Natural killer cell (primary cell): ENCODE measurements around the gene INPP4A. TPM values are rescaled to one million over a fixed set of nuclear protein-coding genes. Genes with fewer than 3 reads are reported as not detected.

ENCODE experiments used
- ATAC-seq, 3 donors: fragments of 150-1000 bp in 2 of 3; fragments of 200-7000 bp in 1 of 3; cut with Tn5 transposase; 1 replicate in 1 of 3; 2 replicates in 2 of 3; pipeline ENCODE4 v1.10.0; 2021; ENCODE audit warnings: mild to moderate bottlenecking in 2 of 3, moderate library complexity in 2 of 3
- DNase-seq, 2 donors: peaks; one replicate each; pipeline versions ENCODE4 v3.0.0 to v3.0.0-alpha.2; 2013 to 2021; ENCODE audit warnings: mixed read lengths in 1 of 2
- H3K27ac ChIP-seq: one replicate; pipeline ENCODE4 v1.5.1; 2013; ENCODE audit warnings: mild to moderate bottlenecking, low read length
- H3K27me3 ChIP-seq: one replicate; pipeline ENCODE4 v1.6.1; 2013; ENCODE audit warnings: low read length; ENCODE audit not compliant: control insufficient read depth, insufficient read depth
- H3K36me3 ChIP-seq: one replicate; pipeline ENCODE4 v1.6.1; 2013; ENCODE audit warnings: low read length; ENCODE audit not compliant: control insufficient read depth, insufficient read depth
- H3K4me1 ChIP-seq: one replicate; pipeline ENCODE4 v1.6.1; 2013; ENCODE audit warnings: low read length; ENCODE audit not compliant: control insufficient read depth, insufficient read depth
- H3K4me3 ChIP-seq: one replicate; pipeline ENCODE4 v1.5.1; 2013; ENCODE audit warnings: low read length
- H3K9me3 ChIP-seq: one replicate; pipeline ENCODE4 v1.6.1; 2013; ENCODE audit warnings: low read length; ENCODE audit not compliant: control insufficient read depth, insufficient read depth
- H3K27ac Mint-ChIP-seq, 2 donors: one replicate each; pipeline ENCODE4 v1.8.0; 2022; ENCODE audit warnings: mild to moderate bottlenecking in 2 of 2, mixed read lengths in 2 of 2, moderate library complexity in 1 of 2
- H3K27me3 Mint-ChIP-seq, 2 donors: one replicate each; pipeline ENCODE4 v1.8.0; 2022; ENCODE audit warnings: low read depth in 2 of 2, mixed read lengths in 2 of 2
- H3K36me3 Mint-ChIP-seq: one replicate; pipeline ENCODE4 v1.8.0; 2022; ENCODE audit warnings: mixed read lengths
- H3K4me1 Mint-ChIP-seq, 2 donors: one replicate each; pipeline ENCODE4 v1.8.0; 2022; ENCODE audit warnings: mixed read lengths in 2 of 2
- H3K4me3 Mint-ChIP-seq: one replicate; pipeline ENCODE4 v1.8.0; 2022; ENCODE audit warnings: mild to moderate bottlenecking, moderate library complexity, mixed read lengths
- H3K9me3 Mint-ChIP-seq, 2 donors: one replicate each; pipeline ENCODE4 v1.8.0; 2022; ENCODE audit warnings: mixed read lengths in 2 of 2
- WGBS: methylation state at CpG from one replicate; pipeline ENCODE4 v1.1.7; 2013; ENCODE audit warnings: missing lambda C conversion rate; ENCODE audit not compliant: insufficient coverage; 5-methylcytosine and 5-hydroxymethylcytosine counted together
- intact Hi-C: fragments of 100-400 bp; cut with micrococcal nuclease; formaldehyde crosslinking; loops from one replicate; pipeline ENCODE4 v1.14.2; 2022
- total RNA-seq, 4 donors: library from RNA; stranded (reverse); fragments of 120-200 nt in 1 of 4; gene quantifications; one replicate each; pipeline versions ENCODE4 v1.2.3 to v1.2.4, GENCODE V29; 2013 to 2022
- TF ChIP-seq, protein P1 (sequence below): fragments of 200-600 bp; IDR thresholded peaks from one replicate; pipeline ENCODE4 v1.8.0; 2022; ENCODE audit warnings: antibody characterized with exemption

Gene INPP4A
- total RNA-seq, 3 donors from 2014 or later (not counting 1 experiment from before 2014, with no cell fraction given), result 192 to 243 (median 225) TPM

DNA sequence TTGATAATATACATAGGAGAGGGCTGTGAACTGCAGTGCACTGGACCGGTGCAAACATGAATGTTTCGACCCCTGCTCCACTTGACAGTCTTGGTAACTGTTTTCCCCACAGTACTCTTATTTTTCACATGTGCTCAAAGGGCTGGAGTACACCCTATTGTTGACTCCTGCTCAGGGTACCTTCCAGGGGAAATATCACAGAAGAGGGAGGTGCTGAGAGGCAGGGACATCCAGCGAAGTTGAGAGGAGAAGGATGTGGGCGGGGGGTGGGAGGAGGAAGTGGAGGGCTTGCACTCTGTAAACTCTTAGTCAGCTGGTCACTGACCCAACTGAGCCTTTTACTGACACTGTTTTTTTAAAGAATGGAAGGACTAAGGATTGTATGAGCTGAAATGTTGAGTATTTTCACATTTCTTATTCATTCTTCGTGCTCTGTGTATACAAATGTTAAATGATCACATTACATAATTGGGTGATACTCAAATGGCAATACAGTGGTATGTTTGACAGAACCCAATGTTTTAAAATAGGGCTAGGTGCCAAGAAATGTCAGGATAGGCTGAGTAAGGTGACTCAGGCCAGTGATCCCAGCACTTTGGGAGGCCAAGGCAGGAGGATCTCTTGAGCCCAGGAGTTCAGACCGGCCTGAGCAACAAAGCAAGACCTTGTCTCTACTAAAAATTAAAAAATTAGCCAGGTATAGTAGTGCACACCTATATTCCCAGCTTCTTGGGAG, 10.0 kb downstream of the INPP4A start:
- H3K27ac ChIP-seq, result peak overlapping the region; percentile 94
- peak; percentile 56 to 79 (median 66) for ATAC-seq
- peaks cover 5% of the 10 kb centered on the region for H3K36me3 ChIP-seq
- TF ChIP-seq, protein P1, sequence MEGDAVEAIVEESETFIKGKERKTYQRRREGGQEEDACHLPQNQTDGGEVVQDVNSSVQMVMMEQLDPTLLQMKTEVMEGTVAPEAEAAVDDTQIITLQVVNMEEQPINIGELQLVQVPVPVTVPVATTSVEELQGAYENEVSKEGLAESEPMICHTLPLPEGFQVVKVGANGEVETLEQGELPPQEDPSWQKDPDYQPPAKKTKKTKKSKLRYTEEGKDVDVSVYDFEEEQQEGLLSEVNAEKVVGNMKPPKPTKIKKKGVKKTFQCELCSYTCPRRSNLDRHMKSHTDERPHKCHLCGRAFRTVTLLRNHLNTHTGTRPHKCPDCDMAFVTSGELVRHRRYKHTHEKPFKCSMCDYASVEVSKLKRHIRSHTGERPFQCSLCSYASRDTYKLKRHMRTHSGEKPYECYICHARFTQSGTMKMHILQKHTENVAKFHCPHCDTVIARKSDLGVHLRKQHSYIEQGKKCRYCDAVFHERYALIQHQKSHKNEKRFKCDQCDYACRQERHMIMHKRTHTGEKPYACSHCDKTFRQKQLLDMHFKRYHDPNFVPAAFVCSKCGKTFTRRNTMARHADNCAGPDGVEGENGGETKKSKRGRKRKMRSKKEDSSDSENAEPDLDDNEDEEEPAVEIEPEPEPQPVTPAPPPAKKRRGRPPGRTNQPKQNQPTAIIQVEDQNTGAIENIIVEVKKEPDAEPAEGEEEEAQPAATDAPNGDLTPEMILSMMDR, result no peak
- H3K9me3 ChIP-seq, result no peaks in the 10 kb centered on the region
- Mint-ChIP-seq H3K27ac (peak overlapping the region; percentile 98 to 99), H3K9me3 (no peaks in the 10 kb centered on the region), H3K4me1 (peaks cover 92 to 93% of the 10 kb centered on the region in 2 donors), H3K4me3 (peak overlapping the region; percentile 77), H3K36me3 (no peaks in the 10 kb centered on the region), H3K27me3 (no peaks in the 10 kb centered on the region)
- peaks cover 94% of the 10 kb centered on the region for H3K4me1 ChIP-seq
- WGBS, result 27% methylated on average over 5 of the region's 6 CpGs
- no peaks in the 10 kb centered on the region for H3K27me3 ChIP-seq
- no peak overlapping the region for H3K4me3 ChIP-seq
- peak in 1 of 2 donors; percentile 75 for DNase-seq
- intact Hi-C loops, result loop anchor here (1.0 to 2.0 kb wide), 3 partner anchors 8 to 16 kb away; no protein-coding TSS in a partner anchor

DNA sequence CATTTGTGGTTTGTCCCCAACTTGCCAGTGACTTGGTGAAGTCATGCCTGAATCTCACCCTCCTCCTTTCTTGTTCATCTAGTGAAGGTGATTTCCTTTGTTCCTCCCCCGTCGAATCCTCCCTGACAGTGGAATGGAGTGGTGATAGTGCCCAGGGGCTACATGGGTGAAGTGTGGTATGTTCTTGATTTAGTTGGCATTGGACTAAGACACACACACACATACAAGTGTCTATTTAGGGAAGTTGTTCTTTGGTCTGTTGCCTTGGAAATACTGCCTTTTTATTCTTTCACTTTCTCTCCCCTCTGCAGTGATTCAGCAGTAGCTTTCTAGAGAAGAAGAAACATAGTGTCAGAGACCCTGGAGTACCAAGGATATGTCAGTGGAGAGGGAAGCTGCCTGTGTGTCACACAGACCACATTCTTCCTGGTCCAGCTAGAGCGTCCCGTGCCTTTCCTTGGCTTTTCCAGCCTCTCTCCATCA, 10.9 kb downstream of the INPP4A start:
- Mint-ChIP-seq H3K36me3 (no peaks in the 10 kb centered on the region), H3K27me3 (no peaks in the 10 kb centered on the region), H3K4me1 (peaks cover 92 to 93% of the 10 kb centered on the region in 2 donors), H3K27ac (peak overlapping the region; percentile 98 to 99), H3K4me3 (peak overlapping the region; percentile 77), H3K9me3 (no peaks in the 10 kb centered on the region)
- no peaks in the 10 kb centered on the region for H3K9me3 ChIP-seq
- WGBS, result 15% methylated on average over 2 of the region's 4 CpGs
- no peaks in the 10 kb centered on the region for H3K27me3 ChIP-seq
- peaks cover 5% of the 10 kb centered on the region for H3K36me3 ChIP-seq
- intact Hi-C loops, result loop anchor here (1.0 to 2.0 kb wide), 2 partner anchors 9 to 15 kb away; no protein-coding TSS in a partner anchor
- peaks cover 96% of the 10 kb centered on the region for H3K4me1 ChIP-seq
- peak overlapping the region; percentile 94 for H3K27ac ChIP-seq
- ATAC-seq (peak; percentile 52 to 74 (median 60)), DNase-seq (peak in 1 of 2 donors; percentile 78)
- TF ChIP-seq, protein P1, result no peak
- no peak overlapping the region for H3K4me3 ChIP-seq

DNA sequence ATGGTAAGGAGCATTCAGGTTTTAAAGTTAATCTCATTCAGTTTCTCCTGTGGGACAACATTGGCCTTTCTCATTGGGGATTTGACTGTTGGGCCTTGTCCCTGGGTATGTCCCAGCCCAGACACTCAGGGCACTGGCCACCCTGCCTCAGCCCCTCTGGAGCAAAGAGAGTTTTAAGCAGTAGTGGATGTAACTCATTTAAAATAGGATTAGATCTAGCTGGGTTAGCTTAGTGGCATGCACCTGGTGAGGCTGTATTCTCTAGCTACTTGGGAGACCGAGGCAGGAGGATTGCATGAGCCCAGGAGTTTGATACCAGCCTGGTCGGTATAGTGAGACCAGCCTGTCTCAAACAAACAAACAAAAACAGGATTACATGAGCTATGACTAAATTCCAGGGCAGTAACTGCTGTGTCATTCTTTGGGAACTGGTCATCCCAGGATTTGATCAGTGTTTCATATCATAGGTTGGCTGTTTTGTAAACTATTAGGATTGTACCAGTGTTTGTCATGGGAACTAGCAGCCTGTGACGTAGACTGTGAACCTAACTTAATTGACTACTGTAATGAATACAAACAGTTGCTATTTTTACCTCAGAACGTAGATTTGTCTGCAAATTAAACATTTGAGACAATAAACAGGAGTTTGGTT, 12.5 kb downstream of the INPP4A start:
- peak overlapping the region; percentile 98 to 99 for H3K27ac Mint-ChIP-seq
- Histone ChIP-seq H3K36me3 (peaks cover 5% of the 10 kb centered on the region), H3K27ac (peak overlapping the region; percentile 83), H3K27me3 (no peaks in the 10 kb centered on the region), H3K4me3 (no peak overlapping the region), H3K4me1 (peaks cover 96% of the 10 kb centered on the region), H3K9me3 (no peaks in the 10 kb centered on the region)
- H3K36me3 Mint-ChIP-seq, result no peaks in the 10 kb centered on the region
- DNase-seq, result no peak
- H3K27me3 Mint-ChIP-seq, result no peaks in the 10 kb centered on the region
- H3K4me1 Mint-ChIP-seq, result peaks cover 92% of the 10 kb centered on the region in 2 donors
- intact Hi-C loops, result no loop called here
- no peak overlapping the region for H3K4me3 Mint-ChIP-seq
- 87% methylated on average over 4 of the region's 4 CpGs for WGBS
- ATAC-seq, result no peak
- TF ChIP-seq, protein P1, result no peak
- no peaks in the 10 kb centered on the region for H3K9me3 Mint-ChIP-seq
